ENCODE results near the gene SLC12A7.
"Not testable (repeated sequence)": the region's sequence is repeated elsewhere in the genome, so short reads cannot be mapped to it uniquely, and the experiment has no call there.

Gene SLC12A7

GRCh38 chr5:1140171-1140817 lies 28.4 kb upstream of the SLC12A7 start:
- DNase-seq, result peak; percentile 71

- no peak for DNase-seq
Measured at GRCh38 chr5:1139331-1140170, 27.7 kb upstream of the SLC12A7 start.

GRCh38 chr5:1138445-1139245 lies 26.8 kb upstream of the SLC12A7 start:
- no peak for DNase-seq

- no peak for DNase-seq
Measured at GRCh38 chr5:1137567-1138444, 25.9 kb upstream of the SLC12A7 start.

- no peak for DNase-seq
Measured at GRCh38 chr5:1136814-1137213, 25.0 kb upstream of the SLC12A7 start.

GRCh38 chr5:1135696-1136525 lies 24.0 kb upstream of the SLC12A7 start:
- no peak for DNase-seq

GRCh38 chr5:1134478-1134877 lies 22.6 kb upstream of the SLC12A7 start:
- no peak for DNase-seq

- no peak for DNase-seq
Measured at GRCh38 chr5:1133510-1134201, 21.8 kb upstream of the SLC12A7 start.

- no peak for DNase-seq
Measured at GRCh38 chr5:1133108-1133507, 21.2 kb upstream of the SLC12A7 start.

- no peak for DNase-seq
Measured at GRCh38 chr5:1132570-1132969, 20.7 kb upstream of the SLC12A7 start.

GRCh38 chr5:1131726-1132125 lies 19.9 kb upstream of the SLC12A7 start:
- DNase-seq, result no peak

GRCh38 chr5:1131191-1131621 lies 19.3 kb upstream of the SLC12A7 start:
- DNase-seq, result no peak

- DNase-seq, result peak; percentile 92
Measured at GRCh38 chr5:1130218-1130946, 18.5 kb upstream of the SLC12A7 start.

GRCh38 chr5:1129711-1130055 lies 17.8 kb upstream of the SLC12A7 start:
- DNase-seq, result no peak

GRCh38 chr5:1128977-1129710 lies 17.3 kb upstream of the SLC12A7 start:
- no peak for DNase-seq

- no peak for DNase-seq
Measured at GRCh38 chr5:1127959-1128785, 16.3 kb upstream of the SLC12A7 start.

GRCh38 chr5:1125695-1126094 lies 13.8 kb upstream of the SLC12A7 start:
- not testable (repeated sequence) for DNase-seq

- DNase-seq, result no peak
Measured at GRCh38 chr5:1125030-1125357, 13.1 kb upstream of the SLC12A7 start.

Measured in NCI-H1417 treated with DMSO at 0.1 percent for 48 hours (cell line).